ENCODE data around the gene TRPM8. TPM values are rescaled to one million over a fixed set of nuclear protein-coding genes. Genes with fewer than 3 reads are reported as not detected.
A peak's percentile ranks its signal among the peaks of the same experiment; 100 is the strongest.

Gene TRPM8
- total RNA-seq, 1 experiment from 2014 or later = 3.9 TPM

GRCh38 chr2:233977296-233977837 is 60.2 kb downstream of the TRPM8 start:
- ATAC-seq (peak; percentile 4; the same call in 1 of the 2 replicates), DNase-seq (ENCODE audit: low read depth, low spot score) (no peak)
- Histone ChIP-seq H3K36me3 (ENCODE audit: control insufficient read depth, insufficient read depth, low read length) (no peaks in the 10 kb centered on the region), H3K4me3 (ENCODE audit: low read depth in 2 of 2, low read length in 2 of 2) (no peak overlapping the region), H3K4me1 (ENCODE audit: control insufficient read depth, insufficient read depth, low read length) (peaks cover 54% of the 10 kb centered on the region), H3K27me3 (ENCODE audit: control insufficient read depth, insufficient read depth, low read length) (no peaks in the 10 kb centered on the region), H3K27ac (ENCODE audit: low read length) (peak overlapping the region; percentile 97), H3K9me3 (ENCODE audit: control insufficient read depth, insufficient read depth, low read depth, low read length) (peaks cover 8% of the 10 kb centered on the region; the same call in 1 of the 2 replicates)
- CTCF ChIA-PET = interaction anchor here (0.6 to 0.8 kb wide), 2 partner anchors 568 to 579 kb away, joined by 3 read pairs; no protein-coding TSS in a partner anchor
- POLR2A ChIA-PET = interaction anchor here (0.6 to 0.7 kb wide), 2 partner anchors 269 to 506 kb away, joined by 3 to 9 read pairs; no protein-coding TSS in a partner anchor
- in situ Hi-C loops (cut with HindIII; ENCODE audit: low pct_unique_long_range_greater_than_20kb, low sequenced_read_pairs) = no loop called here
- intact Hi-C loops (cut with micrococcal nuclease; ENCODE audit: unreplicated experiment) = loop anchor here (2.0 to 10.0 kb wide), 7 partner anchors 160 to 1137 kb away; no protein-coding TSS in a partner anchor
- TF ChIP-seq REST (IDR thresholded peaks at IDR 0.05; ENCODE audit: insufficient read depth in 1 of 2, low read depth in 2 of 2, low read length in 1 of 2) (peak; percentile 72 to 74; a peak in 3 of 4 replicates), SIN3A (IDR thresholded peaks at IDR 0.05; ENCODE audit: borderline replicate concordance, insufficient read depth, low read depth, low read length) (no peak)
- BruUV-seq (replicated peaks) = no TSS peak

- no peak overlapping the region for H3K4me3 ChIP-seq (ENCODE audit: low read depth in 2 of 2, low read length in 2 of 2)
- ATAC-seq (no peak), DNase-seq (ENCODE audit: low read depth, low spot score) (no peak)
- ChIA-PET POLR2A (no interaction called here), CTCF (no interaction called here)
- BruUV-seq (replicated peaks) = no TSS peak
- TF ChIP-seq REST (IDR thresholded peaks at IDR 0.05; ENCODE audit: insufficient read depth in 1 of 2, low read depth in 2 of 2, low read length in 1 of 2) (no peak), POLR2AphosphoS5 (IDR thresholded peaks at IDR 0.05; ENCODE audit: low read depth, low read length) (no peak), SIN3A (IDR thresholded peaks at IDR 0.05; ENCODE audit: borderline replicate concordance, insufficient read depth, low read depth, low read length) (no peak), CTCF (IDR thresholded peaks at IDR 0.05) (no peak), TCF7L2 (IDR thresholded peaks at IDR 0.05; ENCODE audit: low read depth, low read length) (no peak)
- no peaks in the 10 kb centered on the region for H3K36me3 ChIP-seq (ENCODE audit: control insufficient read depth, insufficient read depth, low read length)
- H3K9me3 ChIP-seq (ENCODE audit: control insufficient read depth, insufficient read depth, low read depth, low read length) = peaks cover 8% of the 10 kb centered on the region; the same call in 1 of the 2 replicates
- in situ Hi-C loops (cut with HindIII; ENCODE audit: low pct_unique_long_range_greater_than_20kb, low sequenced_read_pairs) = no loop called here
- H3K27me3 ChIP-seq (ENCODE audit: control insufficient read depth, insufficient read depth, low read length) = no peaks in the 10 kb centered on the region
- peak overlapping the region; percentile 97 for H3K27ac ChIP-seq (ENCODE audit: low read length)
- peaks cover 42% of the 10 kb centered on the region for H3K4me1 ChIP-seq (ENCODE audit: control insufficient read depth, insufficient read depth, low read length)
- intact Hi-C loops (cut with micrococcal nuclease; ENCODE audit: unreplicated experiment) = loop anchor here (5.0 to 10.0 kb wide), 4 partner anchors 158 to 1135 kb away; no protein-coding TSS in a partner anchor
Observed at GRCh38 chr2:233979748-233980147, 62.6 kb downstream of the TRPM8 start.

Measured in Panc1 (cell line).